HEK293 (cell line): ENCODE results near the gene IMMP2L.

Experiments
- CTCF ChIA-PET: fragments of 350-600 bp; formaldehyde crosslinking; extraction: SDS; loops from one replicate; lab custom pipeline; 2021; ENCODE audit warnings: antibody characterized with exemption; lab: Yijun Ruan, JAX
- POLR2A ChIA-PET: fragments of 300-600 bp; formaldehyde crosslinking; extraction: SDS; loops from one replicate; lab custom pipeline; 2020; ENCODE audit warnings: antibody characterized with exemption, inconsistent platforms; lab: Yijun Ruan, JAX
- H3K27ac ChIP-seq: fragments of 200-500 bp; sonication (Bioruptor generic); 2 replicates; pipeline ENCODE4 v1.5.1; 2014; ENCODE audit warnings: low read depth, low read length, control low read depth, inconsistent platforms; ENCODE audit errors: extremely low read depth
- H3K36me3 ChIP-seq, 2 experiments: fragments of 200-500 bp in 1 of 2; sonication (Bioruptor generic) in 1 of 2; 1 replicate in 1 of 2; 2 replicates in 1 of 2; pipeline ENCODE4 v1.5.1; 2014 to 2017; ENCODE audit warnings: inconsistent platforms in 2 of 2, low read length in 2 of 2; ENCODE audit not compliant: control insufficient read depth in 2 of 2, insufficient read depth in 1 of 2
- H3K4me1 ChIP-seq: fragments of 200-500 bp; sonication (Bioruptor generic); 2 replicates; pipeline ENCODE4 v1.5.1; 2014; ENCODE audit warnings: mild to moderate bottlenecking, low read length, inconsistent platforms; ENCODE audit not compliant: control insufficient read depth, insufficient read depth
- H3K4me3 ChIP-seq: 2 replicates; pipeline ENCODE4 v1.5.1; 2011; ENCODE audit warnings: low read depth, mild to moderate bottlenecking, control low read depth, low read length, moderate library complexity
- H3K9me3 ChIP-seq: fragments of 200-500 bp; sonication (Bioruptor generic); 2 replicates; pipeline ENCODE4 v1.5.1; 2014; ENCODE audit warnings: low read depth, low read length, inconsistent platforms; ENCODE audit not compliant: control insufficient read depth, insufficient read depth
- GLI2 ChIP-seq: fragments of 450-650 bp; formaldehyde crosslinking; IDR thresholded peaks from 2 replicates; pipeline ENCODE4; 2017; ENCODE audit warnings: missing biosample characterization, missing genetic modification characterization, low read depth, borderline replicate concordance
- GLIS2 ChIP-seq: fragments of 450-650 bp; formaldehyde crosslinking; IDR thresholded peaks from 2 replicates; pipeline ENCODE4 v1.5.1; 2016; ENCODE audit warnings: missing biosample characterization, missing genetic modification characterization
- HOXA7 ChIP-seq: sonication (generic); formaldehyde crosslinking; IDR thresholded peaks from 2 replicates; pipeline ENCODE4 v1.8.1; 2022; ENCODE audit warnings: missing genetic modification reagents, borderline replicate concordance
- HOXC10 ChIP-seq: sonication (generic); formaldehyde crosslinking; IDR thresholded peaks from 2 replicates; pipeline ENCODE4 v1.8.1; 2023; ENCODE audit warnings: mild to moderate bottlenecking, missing genetic modification reagents
- KLF10 ChIP-seq: fragments of 450-650 bp; IDR thresholded peaks from 2 replicates; pipeline ENCODE4 v1.5.1; 2018; ENCODE audit warnings: missing biosample characterization, mild to moderate bottlenecking, missing genetic modification characterization
- KLF16 ChIP-seq: fragments of 450-650 bp; formaldehyde crosslinking; IDR thresholded peaks from 2 replicates; pipeline ENCODE4 v1.5.1; 2017; ENCODE audit warnings: missing biosample characterization, missing genetic modification characterization
- SCRT1 ChIP-seq: fragments of 450-650 bp; formaldehyde crosslinking; IDR thresholded peaks from 2 replicates; pipeline ENCODE4 v1.5.1; 2016; ENCODE audit warnings: missing biosample characterization, missing genetic modification characterization, borderline replicate concordance
- SP7 ChIP-seq: fragments of 450-650 bp; formaldehyde crosslinking; IDR thresholded peaks from 2 replicates; pipeline ENCODE4 v1.5.1; 2016; ENCODE audit warnings: missing biosample characterization, missing genetic modification characterization
- WT1 ChIP-seq: fragments of 450-650 bp; formaldehyde crosslinking; IDR thresholded peaks from 2 replicates; pipeline ENCODE4 v1.5.1; 2016; ENCODE audit warnings: missing biosample characterization, missing genetic modification characterization
- ZBTB6 ChIP-seq: fragments of 450-650 bp; formaldehyde crosslinking; IDR thresholded peaks from 2 replicates; pipeline ENCODE4 v1.5.1; 2017; ENCODE audit warnings: missing biosample characterization, missing genetic modification characterization
- ZNF140 ChIP-seq: fragments of 450-650 bp; formaldehyde crosslinking; IDR thresholded peaks from 2 replicates; pipeline ENCODE4 v1.5.1; 2016; ENCODE audit warnings: missing biosample characterization, missing genetic modification characterization
- ZNF155 ChIP-seq: fragments of 450-650 bp; formaldehyde crosslinking; IDR thresholded peaks from 2 replicates; pipeline ENCODE4 v1.5.1; 2016; ENCODE audit warnings: missing biosample characterization, missing genetic modification characterization
- ZNF169 ChIP-seq: fragments of 450-650 bp; formaldehyde crosslinking; IDR thresholded peaks from 2 replicates; pipeline ENCODE4 v1.5.1; 2016; ENCODE audit warnings: missing biosample characterization, missing genetic modification characterization
- ZNF311 ChIP-seq: fragments of 450-650 bp; formaldehyde crosslinking; IDR thresholded peaks from 2 replicates; pipeline ENCODE4 v1.5.1; 2017; ENCODE audit warnings: missing biosample characterization, missing genetic modification characterization, borderline replicate concordance
- ZNF366 ChIP-seq: fragments of 450-650 bp; formaldehyde crosslinking; conservative IDR thresholded peaks from 2 replicates; pipeline ENCODE4 v1.5.1; 2016; ENCODE audit warnings: missing biosample characterization, missing genetic modification characterization
- ZNF513 ChIP-seq: fragments of 450-650 bp; IDR thresholded peaks from 2 replicates; pipeline ENCODE4 v1.5.1; 2018; ENCODE audit warnings: missing biosample characterization, missing genetic modification characterization
- ZNF555 ChIP-seq: fragments of 450-650 bp; formaldehyde crosslinking; conservative IDR thresholded peaks from 2 replicates; pipeline ENCODE4 v1.5.1; 2017; ENCODE audit warnings: missing biosample characterization, mild to moderate bottlenecking, missing genetic modification characterization, inconsistent platforms
- ZNF558 ChIP-seq: fragments of 450-650 bp; formaldehyde crosslinking; IDR thresholded peaks from 2 replicates; pipeline ENCODE4 v1.5.1; 2016; ENCODE audit warnings: missing biosample characterization, missing genetic modification characterization
- ZNF580 ChIP-seq: fragments of 450-650 bp; formaldehyde crosslinking; IDR thresholded peaks from 2 replicates; pipeline ENCODE4 v1.5.1; 2016; ENCODE audit warnings: missing biosample characterization, missing genetic modification characterization
- ZNF639 ChIP-seq: fragments of 450-650 bp; formaldehyde crosslinking; IDR thresholded peaks from 2 replicates; pipeline ENCODE4 v1.5.1; 2016; ENCODE audit warnings: missing biosample characterization, missing genetic modification characterization
- ZNF660 ChIP-seq: fragments of 450-650 bp; IDR thresholded peaks from 2 replicates; pipeline ENCODE4 v1.5.1; 2018; ENCODE audit warnings: missing biosample characterization, mild to moderate bottlenecking, missing genetic modification characterization
- ZNF701 ChIP-seq: fragments of 450-650 bp; formaldehyde crosslinking; IDR thresholded peaks from 2 replicates; pipeline ENCODE4 v1.5.1; 2016; ENCODE audit warnings: missing biosample characterization, missing genetic modification characterization
- ZSCAN4 ChIP-seq: fragments of 450-650 bp; formaldehyde crosslinking; IDR thresholded peaks from 2 replicates; pipeline ENCODE4 v1.5.1; 2017; ENCODE audit warnings: missing biosample characterization, missing genetic modification characterization

The IMMP2L gene

GRCh38 chr7:111104710-111105109 lies 457.6 kb downstream of the IMMP2L start:
- Histone ChIP-seq H3K27ac (no peak overlapping the region), H3K4me1 (no peaks in the 10 kb centered on the region), H3K4me3 (no peak overlapping the region), H3K36me3 (no peaks in the 10 kb centered on the region), H3K9me3 (no peaks in the 10 kb centered on the region)
- no peak for TF ChIP-seq ZNF660 (tag by site-specific recombination)
- TF ChIP-seq GLI2, result no peak
- no peak for TF ChIP-seq ZNF169 (tag by site-specific recombination)
- TF ChIP-seq ZNF558 (tag by site-specific recombination), result no peak
- TF ChIP-seq HOXA7 (CRISPR knock-in tag), result no peak
- TF ChIP-seq ZNF639 (tag by site-specific recombination), result no peak
- no peak for TF ChIP-seq ZSCAN4 (tag by site-specific recombination)
- POLR2A ChIA-PET, result no interaction called here
- CTCF ChIA-PET, result no interaction called here

GRCh38 chr7:111103678-111104274 lies 458.5 kb downstream of the IMMP2L start:
- H3K36me3 ChIP-seq, result no peaks in the 10 kb centered on the region
- CTCF ChIA-PET, result no interaction called here
- no peak for TF ChIP-seq KLF10
- no peak for TF ChIP-seq HOXC10 (CRISPR knock-in tag)
- TF ChIP-seq GLI2, result no peak
- TF ChIP-seq SCRT1 (tag by site-specific recombination), result no peak
- no peak for TF ChIP-seq GLIS2 (tag by site-specific recombination)
- TF ChIP-seq ZNF555 (tag by site-specific recombination), result no peak
- no peak overlapping the region for H3K4me3 ChIP-seq
- no peak overlapping the region for H3K27ac ChIP-seq
- POLR2A ChIA-PET, result no interaction called here
- H3K4me1 ChIP-seq, result no peaks in the 10 kb centered on the region
- no peaks in the 10 kb centered on the region for H3K9me3 ChIP-seq

GRCh38 chr7:111103136-111103535 lies 459.2 kb downstream of the IMMP2L start:
- POLR2A ChIA-PET, result no interaction called here
- H3K4me3 ChIP-seq, result no peak overlapping the region

More at GRCh38 chr7:111103136-111103535, 459.2 kb downstream of the IMMP2L start:
- no peaks in the 10 kb centered on the region for H3K4me1 ChIP-seq
- H3K9me3 ChIP-seq, result no peaks in the 10 kb centered on the region
- CTCF ChIA-PET, result no interaction called here
- TF ChIP-seq ZNF140, result no peak
- TF ChIP-seq ZNF701 (tag by site-specific recombination), result no peak
- no peak for TF ChIP-seq ZNF366 (tag by site-specific recombination)
- TF ChIP-seq ZNF155, result no peak
- TF ChIP-seq ZNF580 (tag by site-specific recombination), result no peak
- TF ChIP-seq ZNF513 (tag by site-specific recombination), result no peak
- no peak for TF ChIP-seq KLF16 (tag by site-specific recombination)
- TF ChIP-seq ZBTB6 (tag by site-specific recombination), result no peak
- no peak for TF ChIP-seq SP7 (tag by site-specific recombination)
- no peak for TF ChIP-seq ZNF311
- TF ChIP-seq WT1 (tag by site-specific recombination), result no peak
- no peak overlapping the region for H3K27ac ChIP-seq
- H3K36me3 ChIP-seq, result no peaks in the 10 kb centered on the region
